Placental pericyte (primary cell): ENCODE data around the gene OR13A1. TPM values are rescaled to one million over a fixed set of nuclear protein-coding genes. Genes with fewer than 3 reads are reported as not detected.

ENCODE experiments used
- total RNA-seq: library from RNA; depleted of rRNA; stranded (reverse); fragments of >200 nt; gene quantifications from 2 replicates; pipeline ENCODE4 v1.2.3, GENCODE V29; 2012

Gene OR13A1, protein sequence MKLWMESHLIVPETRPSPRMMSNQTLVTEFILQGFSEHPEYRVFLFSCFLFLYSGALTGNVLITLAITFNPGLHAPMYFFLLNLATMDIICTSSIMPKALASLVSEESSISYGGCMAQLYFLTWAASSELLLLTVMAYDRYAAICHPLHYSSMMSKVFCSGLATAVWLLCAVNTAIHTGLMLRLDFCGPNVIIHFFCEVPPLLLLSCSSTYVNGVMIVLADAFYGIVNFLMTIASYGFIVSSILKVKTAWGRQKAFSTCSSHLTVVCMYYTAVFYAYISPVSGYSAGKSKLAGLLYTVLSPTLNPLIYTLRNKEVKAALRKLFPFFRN
- total RNA-seq = under 0.01 TPM in 1 of 2 replicates, not detected in the other

DNA sequence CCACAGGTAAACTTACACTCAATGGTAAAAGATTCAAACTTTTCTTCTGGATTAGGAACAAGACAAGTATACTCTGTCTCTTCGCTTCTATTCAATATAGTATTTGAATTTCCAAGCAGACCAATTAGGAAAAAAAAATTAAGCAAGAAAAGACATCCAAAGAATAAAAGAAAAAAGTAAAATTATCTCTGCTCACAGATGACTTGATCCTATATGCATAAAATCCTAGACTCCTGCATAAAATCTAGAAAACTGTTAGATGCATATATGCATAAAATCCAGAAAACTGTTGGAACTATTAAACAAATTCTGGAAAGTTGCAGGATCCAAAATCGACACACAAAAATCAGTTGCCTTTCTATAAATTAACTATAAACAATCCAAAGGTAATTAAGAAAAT, at the start of gene OR13A1:
Gene OR13A1, minus strand, starts transcription at position 101 of the 400 bp plus-strand sequence. CDS start 11,186 bp downstream, outside the sequence.

Other genes starting within 250 kb of the OR13A1 start
- gene ALOX5, start 58.6 kb upstream of the OR13A1 start, total RNA-seq = under 0.01 TPM in 1 of 2 replicates, not detected in the other